Chondrocyte (in vitro differentiated cells): ENCODE measurements around the gene SLC9A5. TPM values are rescaled to one million over a fixed set of nuclear protein-coding genes. Genes with fewer than 3 reads are reported as not detected.

ENCODE experiments used
- DNase-seq: peaks from one replicate; pipeline ENCODE4 v3.0.0; 2021; ENCODE audit warnings: mixed read lengths, low spot score
- H3K27ac Mint-ChIP-seq: one replicate; pipeline ENCODE4 v1.8.0; 2021; ENCODE audit warnings: mild to moderate bottlenecking, moderate library complexity, mixed read lengths; ENCODE audit not compliant: unreplicated experiment
- H3K27me3 Mint-ChIP-seq: 2 replicates; pipeline ENCODE4 v1.8.0; 2021; ENCODE audit warnings: low read depth, mixed read lengths
- H3K36me3 Mint-ChIP-seq: 2 replicates; pipeline ENCODE4 v1.8.0; 2021; ENCODE audit warnings: low read depth, mixed read lengths
- H3K4me1 Mint-ChIP-seq: 2 replicates; pipeline ENCODE4 v1.8.0; 2021; ENCODE audit warnings: low read depth, mild to moderate bottlenecking, mixed read lengths
- H3K4me3 Mint-ChIP-seq: one replicate; pipeline ENCODE4 v1.8.0; 2021; ENCODE audit warnings: mild to moderate bottlenecking, moderate library complexity, mixed read lengths; ENCODE audit not compliant: unreplicated experiment
- H3K9me3 Mint-ChIP-seq: 2 replicates; pipeline ENCODE4 v1.8.0; 2021; ENCODE audit warnings: low read depth, mixed read lengths
- total RNA-seq: library from RNA; stranded (reverse); gene quantifications from 3 replicates; pipeline ENCODE4 v1.2.1, GENCODE V29; 2021
- TF ChIP-seq, protein P1 (sequence below): fragments of 200-600 bp; sonication (generic); IDR thresholded peaks from 2 replicates; pipeline ENCODE4 v1.5.0; 2021; ENCODE audit warnings: antibody characterized with exemption, mild to moderate bottlenecking, moderate library complexity

SLC9A5 gene
- total RNA-seq, 1 donor from 2014 or later, result 3.0 TPM

- Mint-ChIP-seq H3K4me3 (no peak overlapping the region), H3K27ac (no peak overlapping the region)
- DNase-seq, result no peak
Measured at GRCh38 chr16:67206838-67207248, 41.9 kb upstream of the SLC9A5 start.

DNA sequence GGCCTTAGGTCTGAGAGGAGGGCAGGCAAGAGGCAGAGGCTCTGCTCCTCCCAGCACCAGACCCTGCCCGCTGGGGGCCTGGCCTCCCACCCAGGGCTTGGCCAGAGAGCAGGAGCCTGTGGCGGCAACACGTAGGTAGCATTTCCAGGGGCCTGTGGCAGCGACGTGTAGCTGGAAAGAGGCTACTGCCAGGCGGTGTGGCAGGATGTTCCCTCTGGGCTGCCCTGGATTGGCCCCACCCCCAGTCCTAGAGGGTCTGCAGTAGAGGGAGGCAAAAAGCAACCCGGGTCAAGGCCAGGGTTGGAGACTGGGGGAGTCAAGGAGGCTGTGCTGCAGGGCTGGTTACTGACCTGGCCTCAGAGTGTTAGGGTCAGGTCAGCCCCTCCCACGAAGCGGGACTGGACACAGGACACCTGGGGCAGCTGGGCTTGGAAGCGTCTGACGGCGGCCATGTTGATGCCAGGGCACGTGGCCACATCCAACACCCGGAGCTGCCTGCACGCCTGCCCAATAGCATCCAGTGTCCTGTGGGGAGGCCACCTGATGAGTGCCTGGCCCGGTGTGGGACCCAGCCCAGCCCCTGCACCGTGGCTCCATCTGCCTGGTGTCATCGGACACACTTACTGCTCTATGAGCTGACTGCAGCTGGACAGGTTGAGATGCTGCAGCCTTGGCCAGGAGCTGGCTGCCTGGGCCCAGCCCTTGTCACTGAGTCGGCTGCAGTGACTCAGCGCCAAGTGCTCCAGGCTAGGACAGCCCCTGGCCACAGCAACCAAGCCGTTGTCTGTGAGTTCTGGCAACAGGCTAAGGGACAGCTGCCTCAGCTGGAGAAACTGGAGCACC, 41.3 kb upstream of the SLC9A5 start:
- Mint-ChIP-seq H3K9me3 (no peaks in the 10 kb centered on the region), H3K4me3 (no peak overlapping the region), H3K27ac (no peak overlapping the region), H3K4me1 (peaks cover 13% of the 10 kb centered on the region), H3K27me3 (no peaks in the 10 kb centered on the region), H3K36me3 (peaks cover 2% of the 10 kb centered on the region)
- no peak for DNase-seq
- TF ChIP-seq, protein P1, sequence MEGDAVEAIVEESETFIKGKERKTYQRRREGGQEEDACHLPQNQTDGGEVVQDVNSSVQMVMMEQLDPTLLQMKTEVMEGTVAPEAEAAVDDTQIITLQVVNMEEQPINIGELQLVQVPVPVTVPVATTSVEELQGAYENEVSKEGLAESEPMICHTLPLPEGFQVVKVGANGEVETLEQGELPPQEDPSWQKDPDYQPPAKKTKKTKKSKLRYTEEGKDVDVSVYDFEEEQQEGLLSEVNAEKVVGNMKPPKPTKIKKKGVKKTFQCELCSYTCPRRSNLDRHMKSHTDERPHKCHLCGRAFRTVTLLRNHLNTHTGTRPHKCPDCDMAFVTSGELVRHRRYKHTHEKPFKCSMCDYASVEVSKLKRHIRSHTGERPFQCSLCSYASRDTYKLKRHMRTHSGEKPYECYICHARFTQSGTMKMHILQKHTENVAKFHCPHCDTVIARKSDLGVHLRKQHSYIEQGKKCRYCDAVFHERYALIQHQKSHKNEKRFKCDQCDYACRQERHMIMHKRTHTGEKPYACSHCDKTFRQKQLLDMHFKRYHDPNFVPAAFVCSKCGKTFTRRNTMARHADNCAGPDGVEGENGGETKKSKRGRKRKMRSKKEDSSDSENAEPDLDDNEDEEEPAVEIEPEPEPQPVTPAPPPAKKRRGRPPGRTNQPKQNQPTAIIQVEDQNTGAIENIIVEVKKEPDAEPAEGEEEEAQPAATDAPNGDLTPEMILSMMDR, result no peak

More at GRCh38 chr16:67206838-67207248, 41.9 kb upstream of the SLC9A5 start:
- H3K27me3 Mint-ChIP-seq, result no peaks in the 10 kb centered on the region
- no peaks in the 10 kb centered on the region for H3K9me3 Mint-ChIP-seq
- peaks cover 13% of the 10 kb centered on the region for H3K4me1 Mint-ChIP-seq
- peaks cover 2% of the 10 kb centered on the region for H3K36me3 Mint-ChIP-seq
- TF ChIP-seq, protein P1, result no peak

DNA sequence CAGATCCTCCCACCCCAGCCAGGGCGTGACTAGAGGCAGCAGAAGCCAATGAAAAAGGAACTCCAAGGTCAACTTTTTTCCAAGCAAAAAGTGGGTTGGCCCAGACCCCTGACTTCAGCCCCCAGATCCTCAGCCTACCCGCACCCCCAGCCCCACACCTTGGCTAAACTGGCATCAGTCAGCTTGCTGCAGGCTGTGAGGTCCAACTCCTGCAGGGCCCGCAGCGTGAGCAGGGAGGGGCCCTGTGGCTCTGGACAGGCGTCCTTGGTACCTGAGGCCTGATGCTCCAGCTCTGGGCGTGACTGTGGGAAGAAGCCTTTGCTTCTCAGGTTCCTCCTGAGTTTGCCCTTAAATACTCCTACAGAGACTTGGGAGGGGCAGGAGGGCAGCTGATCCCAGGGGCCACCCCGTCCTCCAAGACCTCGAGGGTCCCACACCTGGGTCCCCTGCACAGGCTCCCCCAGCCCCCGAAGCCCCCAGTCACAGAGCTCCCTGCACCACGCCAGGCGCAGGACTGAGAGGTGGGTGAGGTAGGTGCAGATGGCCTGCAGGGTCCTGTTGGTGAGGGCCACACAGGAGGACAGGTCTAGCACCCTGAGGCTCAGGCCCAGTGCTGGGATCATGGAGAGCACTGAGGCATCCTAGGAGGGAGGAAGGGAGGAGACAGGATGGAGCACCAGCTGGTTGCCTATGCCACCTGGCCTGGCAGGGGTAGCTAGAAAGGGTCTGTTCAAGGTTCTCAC, 40.5 kb upstream of the SLC9A5 start:
- H3K9me3 Mint-ChIP-seq, result no peaks in the 10 kb centered on the region
- H3K36me3 Mint-ChIP-seq, result peaks cover 2% of the 10 kb centered on the region
- TF ChIP-seq, protein P1, result no peak

GRCh38 chr16:67209565-67209964, 39.2 kb upstream of the SLC9A5 start:
- TF ChIP-seq, protein P1, result no peak
- Mint-ChIP-seq H3K27ac (no peak overlapping the region), H3K36me3 (peaks cover 2% of the 10 kb centered on the region), H3K4me3 (no peak overlapping the region), H3K9me3 (no peaks in the 10 kb centered on the region), H3K4me1 (peaks cover 13% of the 10 kb centered on the region), H3K27me3 (no peaks in the 10 kb centered on the region)
- DNase-seq, result no peak

More for the DNA sequence above, 40.5 kb upstream of the SLC9A5 start:
- no peak for DNase-seq
- H3K4me1 Mint-ChIP-seq, result peaks cover 13% of the 10 kb centered on the region
- no peaks in the 10 kb centered on the region for H3K27me3 Mint-ChIP-seq
- H3K4me3 Mint-ChIP-seq, result no peak overlapping the region
- H3K27ac Mint-ChIP-seq, result no peak overlapping the region
